B cell (primary cell): ENCODE results near the gene ZFR.

ENCODE experiments used
- EZH2 ChIP-seq: IDR thresholded peaks from 2 replicates; pipeline ENCODE4 v1.6.1; 2012; ENCODE audit warnings: borderline replicate concordance, low read depth, mild to moderate bottlenecking, moderate library complexity, low read length; ENCODE audit not compliant: insufficient read depth, poor library complexity, severe bottlenecking
- TF ChIP-seq, protein P1 (sequence below): fragments of 200-600 bp; IDR thresholded peaks from one replicate; pipeline ENCODE4 v1.8.0; 2022; ENCODE audit warnings: antibody characterized with exemption, mild to moderate bottlenecking

DNA sequence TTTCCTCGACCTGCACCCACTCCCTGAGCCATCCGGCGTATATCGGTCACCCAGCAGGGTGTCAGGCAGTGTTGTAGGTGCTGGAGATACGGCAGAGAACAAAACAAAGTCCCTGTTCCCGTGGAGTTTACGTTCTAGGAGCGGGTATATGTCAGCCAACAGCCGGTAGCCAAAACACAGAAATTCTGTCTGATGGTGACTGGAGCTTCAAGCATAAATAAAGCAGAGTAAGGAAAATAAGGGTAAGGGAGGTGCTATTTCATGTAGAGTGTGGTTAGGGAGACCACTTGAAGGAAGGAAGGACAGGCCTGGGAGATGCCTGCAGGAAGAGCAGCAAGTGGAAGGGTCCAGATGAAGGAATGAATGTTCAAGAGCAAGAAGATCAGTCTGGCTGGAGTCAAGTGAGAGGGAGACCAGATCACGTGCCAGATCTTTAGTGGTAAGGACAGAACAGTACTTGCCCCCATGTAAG lies 783 bp upstream of the ZFR start:
- TF ChIP-seq, protein P1, sequence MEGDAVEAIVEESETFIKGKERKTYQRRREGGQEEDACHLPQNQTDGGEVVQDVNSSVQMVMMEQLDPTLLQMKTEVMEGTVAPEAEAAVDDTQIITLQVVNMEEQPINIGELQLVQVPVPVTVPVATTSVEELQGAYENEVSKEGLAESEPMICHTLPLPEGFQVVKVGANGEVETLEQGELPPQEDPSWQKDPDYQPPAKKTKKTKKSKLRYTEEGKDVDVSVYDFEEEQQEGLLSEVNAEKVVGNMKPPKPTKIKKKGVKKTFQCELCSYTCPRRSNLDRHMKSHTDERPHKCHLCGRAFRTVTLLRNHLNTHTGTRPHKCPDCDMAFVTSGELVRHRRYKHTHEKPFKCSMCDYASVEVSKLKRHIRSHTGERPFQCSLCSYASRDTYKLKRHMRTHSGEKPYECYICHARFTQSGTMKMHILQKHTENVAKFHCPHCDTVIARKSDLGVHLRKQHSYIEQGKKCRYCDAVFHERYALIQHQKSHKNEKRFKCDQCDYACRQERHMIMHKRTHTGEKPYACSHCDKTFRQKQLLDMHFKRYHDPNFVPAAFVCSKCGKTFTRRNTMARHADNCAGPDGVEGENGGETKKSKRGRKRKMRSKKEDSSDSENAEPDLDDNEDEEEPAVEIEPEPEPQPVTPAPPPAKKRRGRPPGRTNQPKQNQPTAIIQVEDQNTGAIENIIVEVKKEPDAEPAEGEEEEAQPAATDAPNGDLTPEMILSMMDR: no peak
- no peak for TF ChIP-seq EZH2
